SH-SY5Y (cell line): Measurements from ENCODE around the gene OR4X2.

ENCODE experiments used
- GATA2 ChIP-seq: IDR thresholded peaks from 2 replicates; pipeline ENCODE4 v1.6.1; 2011; ENCODE audit warnings: mild to moderate bottlenecking, low read depth, low read length
- GATA3 ChIP-seq: IDR thresholded peaks from 2 replicates; pipeline ENCODE4 v1.6.1; 2011; ENCODE audit warnings: low read depth, mild to moderate bottlenecking, low read length, moderate library complexity

- TF ChIP-seq GATA2 = no peak
- TF ChIP-seq GATA3 = no peak
These were observed 34.9 kb upstream of the OR4X2 start for GRCh38 chr11:48210052-48210451.
